GM23338 (cell line): ENCODE data around the gene KCTD21. TPM values are rescaled to one million over a fixed set of nuclear protein-coding genes. Genes with fewer than 3 reads are reported as not detected.

ENCODE experiments used
- ATAC-seq: fragments of 200-7000 bp; cut with Tn5 transposase; 3 replicates; pipeline ENCODE4 v1.9.1; 2020
- DNase-seq: peaks from one replicate; pipeline ENCODE4 v3.0.0-alpha.2; 2015; ENCODE audit warnings: low spot score
- H2AFZ ChIP-seq: fragments of 200-600 bp; sonication (generic); 2 replicates; pipeline ENCODE4 v1.8.0; 2016; ENCODE audit warnings: antibody characterized with exemption, mild to moderate bottlenecking, moderate library complexity
- H3F3A ChIP-seq: fragments of 200-600 bp; sonication (generic); replicated peaks from 2 replicates; pipeline ENCODE4 v1.8.0; 2017; ENCODE audit warnings: antibody characterized with exemption, mixed run types, low read depth
- H3K27ac ChIP-seq: fragments of 200-600 bp; sonication (generic); 2 replicates; pipeline ENCODE4 v1.6.1; 2016; ENCODE audit warnings: low read depth
- H3K27me3 ChIP-seq: fragments of 200-600 bp; sonication (generic); 2 replicates; pipeline ENCODE4 v1.8.0; 2016; ENCODE audit warnings: mild to moderate bottlenecking, mixed run types, moderate library complexity; ENCODE audit not compliant: insufficient read depth
- H3K36me3 ChIP-seq: fragments of 200-600 bp; sonication (generic); 2 replicates; pipeline ENCODE4 v1.8.0; 2016; ENCODE audit warnings: mild to moderate bottlenecking; ENCODE audit not compliant: insufficient read depth
- H3K4me1 ChIP-seq: fragments of 200-600 bp; sonication (generic); 2 replicates; pipeline ENCODE4 v1.8.0; 2016; ENCODE audit warnings: mild to moderate bottlenecking, moderate library complexity; ENCODE audit not compliant: insufficient read depth
- H3K4me2 ChIP-seq: fragments of 200-600 bp; sonication (generic); 2 replicates; pipeline ENCODE4 v1.7.1; 2017; ENCODE audit warnings: mixed run types
- H3K4me3 ChIP-seq: fragments of 200-600 bp; sonication (generic); 2 replicates; pipeline ENCODE4 v1.6.1; 2016; ENCODE audit warnings: mixed run types
- H3K79me2 ChIP-seq: fragments of 200-600 bp; sonication (generic); replicated peaks from 2 replicates; pipeline ENCODE4 v1.8.0; 2017; ENCODE audit warnings: mild to moderate bottlenecking; ENCODE audit not compliant: insufficient read depth
- H3K9me2 ChIP-seq: fragments of 200-600 bp; sonication (generic); 2 replicates; pipeline ENCODE4 v1.8.0; 2017; ENCODE audit not compliant: insufficient read depth
- H4K20me1 ChIP-seq: fragments of 200-600 bp; sonication (generic); replicated peaks from 2 replicates; pipeline ENCODE4 v1.8.0; 2017; ENCODE audit warnings: mild to moderate bottlenecking; ENCODE audit not compliant: insufficient read depth
- H3K27ac Mint-ChIP-seq: 2 replicates; pipeline ENCODE4 v1.8.0; 2020; ENCODE audit warnings: inconsistent platforms, mild to moderate bottlenecking, moderate library complexity, mixed read lengths
- H3K27me3 Mint-ChIP-seq: 3 replicates; pipeline ENCODE4 v1.8.0; 2022; ENCODE audit warnings: low read depth, mild to moderate bottlenecking, moderate library complexity, mixed read lengths, inconsistent platforms; ENCODE audit not compliant: insufficient read depth, poor library complexity
- H3K36me3 Mint-ChIP-seq: 3 replicates; pipeline ENCODE4 v1.8.0; 2021; ENCODE audit warnings: low read depth, mild to moderate bottlenecking, inconsistent platforms, moderate library complexity, mixed read lengths
- H3K4me1 Mint-ChIP-seq: 3 replicates; pipeline ENCODE4 v1.8.0; 2020; ENCODE audit warnings: mild to moderate bottlenecking, inconsistent platforms, mixed read lengths
- H3K4me3 Mint-ChIP-seq: 3 replicates; pipeline ENCODE4 v1.8.0; 2021; ENCODE audit warnings: moderate library complexity, mild to moderate bottlenecking, inconsistent platforms, mixed read lengths
- H3K9me3 Mint-ChIP-seq: 3 replicates; pipeline ENCODE4 v1.8.0; 2020; ENCODE audit warnings: moderate library complexity, mild to moderate bottlenecking, inconsistent platforms, mixed read lengths
- CREB1 ChIP-seq: fragments of 250-450 bp; sonication (Bioruptor Pico); IDR thresholded peaks from 2 replicates; pipeline ENCODE4 v1.5.0; 2020; ENCODE audit warnings: low read depth, mild to moderate bottlenecking, moderate library complexity
- ETS1 ChIP-seq: IDR thresholded peaks from 2 replicates; pipeline ENCODE4 v1.6.1; 2016; ENCODE audit warnings: antibody characterized with exemption
- EZH2phosphoT487 ChIP-seq: fragments of 200-600 bp; sonication (generic); IDR thresholded peaks from one replicate; pipeline ENCODE4 v1.8.1; 2018; ENCODE audit warnings: antibody characterized with exemption; ENCODE audit not compliant: unreplicated experiment
- JUNB ChIP-seq: IDR thresholded peaks from one replicate; pipeline ENCODE4 v1.6.1; 2016; ENCODE audit warnings: antibody characterized with exemption; ENCODE audit not compliant: unreplicated experiment
- NANOG ChIP-seq: IDR thresholded peaks from 2 replicates; pipeline ENCODE4 v1.6.1; 2016; ENCODE audit warnings: antibody characterized with exemption, borderline replicate concordance
- POLR2AphosphoS5 ChIP-seq: IDR thresholded peaks from 2 replicates; pipeline ENCODE4 v1.6.1; 2016; ENCODE audit warnings: antibody characterized with exemption, low read depth
- ZNF114 ChIP-seq: fragments of 250-450 bp; sonication (Bioruptor Pico); IDR thresholded peaks from 2 replicates; pipeline ENCODE4 v1.5.0; 2020; ENCODE audit warnings: mild to moderate bottlenecking, moderate library complexity
- ZNF462 ChIP-seq: fragments of 250-450 bp; sonication (Bioruptor Pico); IDR thresholded peaks from 2 replicates; pipeline ENCODE4 v1.5.0; 2020; ENCODE audit warnings: mild to moderate bottlenecking, moderate library complexity
- polyA plus RNA-seq: library from polyadenylated mRNA; unstranded; fragments of >200 nt; fragmentation: Nextera tagmentation; extraction: Ambion mirVana; gene quantifications from 2 replicates; pipeline ENCODE4 v1.2.1, GENCODE V29; 2016
- total RNA-seq: library from RNA; depleted of rRNA; stranded (reverse); fragments of >200 nt; shearing (Covaris generic); gene quantifications from 2 replicates; pipeline ENCODE4 v1.2.3, GENCODE V29; 2014
- TF ChIP-seq, protein P1 (sequence below): IDR thresholded peaks from one replicate; pipeline ENCODE4 v1.6.1; 2018; ENCODE audit warnings: antibody characterized with exemption; ENCODE audit not compliant: unreplicated experiment

Gene KCTD21
- total and polyA plus RNA-seq, 2 experiments from 2014 or later, result 1.0 to 3.7 TPM

DNA sequence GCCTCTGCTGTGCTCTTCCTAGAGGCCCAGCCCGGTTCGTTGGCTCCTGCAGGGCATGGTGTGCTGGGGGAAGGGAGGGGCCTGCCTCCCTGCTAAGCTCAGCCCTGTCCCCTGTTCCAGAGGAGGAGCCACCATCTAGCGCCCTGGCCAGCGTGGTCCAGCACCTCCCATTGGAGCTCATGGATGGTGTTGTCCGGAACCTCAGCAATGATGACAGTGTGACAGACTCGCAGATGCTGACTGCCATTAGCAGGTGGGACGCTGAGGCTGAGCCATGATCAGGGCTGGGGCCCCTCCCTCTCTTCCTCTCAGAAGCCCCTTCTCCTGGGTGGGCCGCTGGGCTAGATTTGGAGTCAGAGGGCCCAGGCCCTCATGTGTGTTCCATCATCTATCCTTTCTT, 9.4 kb upstream of the KCTD21 start:
- Mint-ChIP-seq H3K27me3 (peaks cover 8% of the 10 kb centered on the region), H3K9me3 (no peaks in the 10 kb centered on the region), H3K4me1 (peaks cover 5% of the 10 kb centered on the region), H3K27ac (no peak overlapping the region), H3K4me3 (no peak overlapping the region), H3K36me3 (peaks cover 8% of the 10 kb centered on the region; the same call in 2 of the 3 replicates)
- DNase-seq (no peak), ATAC-seq (no peak; the same call in 2 of the 3 replicates)
- Histone ChIP-seq H3F3A (no peaks in the 10 kb centered on the region), H3K27me3 (no peaks in the 10 kb centered on the region), H3K27ac (no peak overlapping the region), H4K20me1 (no peaks in the 10 kb centered on the region), H3K4me3 (no peak overlapping the region), H3K4me2 (no peak overlapping the region), H3K9me2 (no peaks in the 10 kb centered on the region), H3K4me1 (no peaks in the 10 kb centered on the region), H3K36me3 (no peaks in the 10 kb centered on the region), H2AFZ (no peak overlapping the region), H3K79me2 (no peaks in the 10 kb centered on the region)
- no peak for TF ChIP-seq CREB1 (CRISPR knock-in tag)
- no peak for TF ChIP-seq NANOG
- TF ChIP-seq, protein P1, sequence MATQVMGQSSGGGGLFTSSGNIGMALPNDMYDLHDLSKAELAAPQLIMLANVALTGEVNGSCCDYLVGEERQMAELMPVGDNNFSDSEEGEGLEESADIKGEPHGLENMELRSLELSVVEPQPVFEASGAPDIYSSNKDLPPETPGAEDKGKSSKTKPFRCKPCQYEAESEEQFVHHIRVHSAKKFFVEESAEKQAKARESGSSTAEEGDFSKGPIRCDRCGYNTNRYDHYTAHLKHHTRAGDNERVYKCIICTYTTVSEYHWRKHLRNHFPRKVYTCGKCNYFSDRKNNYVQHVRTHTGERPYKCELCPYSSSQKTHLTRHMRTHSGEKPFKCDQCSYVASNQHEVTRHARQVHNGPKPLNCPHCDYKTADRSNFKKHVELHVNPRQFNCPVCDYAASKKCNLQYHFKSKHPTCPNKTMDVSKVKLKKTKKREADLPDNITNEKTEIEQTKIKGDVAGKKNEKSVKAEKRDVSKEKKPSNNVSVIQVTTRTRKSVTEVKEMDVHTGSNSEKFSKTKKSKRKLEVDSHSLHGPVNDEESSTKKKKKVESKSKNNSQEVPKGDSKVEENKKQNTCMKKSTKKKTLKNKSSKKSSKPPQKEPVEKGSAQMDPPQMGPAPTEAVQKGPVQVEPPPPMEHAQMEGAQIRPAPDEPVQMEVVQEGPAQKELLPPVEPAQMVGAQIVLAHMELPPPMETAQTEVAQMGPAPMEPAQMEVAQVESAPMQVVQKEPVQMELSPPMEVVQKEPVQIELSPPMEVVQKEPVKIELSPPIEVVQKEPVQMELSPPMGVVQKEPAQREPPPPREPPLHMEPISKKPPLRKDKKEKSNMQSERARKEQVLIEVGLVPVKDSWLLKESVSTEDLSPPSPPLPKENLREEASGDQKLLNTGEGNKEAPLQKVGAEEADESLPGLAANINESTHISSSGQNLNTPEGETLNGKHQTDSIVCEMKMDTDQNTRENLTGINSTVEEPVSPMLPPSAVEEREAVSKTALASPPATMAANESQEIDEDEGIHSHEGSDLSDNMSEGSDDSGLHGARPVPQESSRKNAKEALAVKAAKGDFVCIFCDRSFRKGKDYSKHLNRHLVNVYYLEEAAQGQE, result no peak
- TF ChIP-seq ZNF462, result no peak
- no peak for TF ChIP-seq EZH2phosphoT487
- no peak for TF ChIP-seq JUNB
- TF ChIP-seq POLR2AphosphoS5, result no peak
- TF ChIP-seq ZNF114 (CRISPR knock-in tag), result no peak
- TF ChIP-seq ETS1, result no peak
